ENCODE data around the gene NRXN2. TPM values are rescaled to one million over a fixed set of nuclear protein-coding genes. Genes with fewer than 3 reads are reported as not detected.

The NRXN2 gene
- total and polyA plus RNA-seq, 2 of the 13 experiments (the other 11 are each of a cell fraction or from before 2014, with no cell fraction given): not detected

GRCh38 chr11:64566042-64566914 is 156.7 kb downstream of the NRXN2 start (continued):
- TF ChIP-seq HNF4A (CRISPR knock-in tag; IDR thresholded peaks at IDR 0.05): 0 out of 2 replicates have a peak, but pooled peaks have one; percentile 15
- 0 out of 2 replicates have a peak, but pooled peaks have one; percentile 33 for TF ChIP-seq MIER3 (CRISPR knock-in tag; IDR thresholded peaks at IDR 0.05; ENCODE audit: borderline replicate concordance)
- peak; percentile 84 for TF ChIP-seq BCL6 (CRISPR knock-in tag; IDR thresholded peaks at IDR 0.05)
- TF ChIP-seq TBL1XR1 (IDR thresholded peaks at IDR 0.05; ENCODE audit: borderline replicate concordance, low read length, partially characterized antibody): peak; percentile 37
- peak; percentile 93 for TF ChIP-seq ATF3 (CRISPR knock-in tag; IDR thresholded peaks at IDR 0.05)
- peak; percentile 67; the same call in 1 of the 2 replicates for TF ChIP-seq ARNT2 (CRISPR knock-in tag; IDR thresholded peaks at IDR 0.05; ENCODE audit: low read depth)
- TF ChIP-seq NCOR1 (IDR thresholded peaks at IDR 0.05; ENCODE audit: borderline replicate concordance, low read length): peak; percentile 86; the same call in 1 of the 2 replicates
- peak; percentile 85 for TF ChIP-seq ATF1 (CRISPR knock-in tag; IDR thresholded peaks at IDR 0.05)
- TF ChIP-seq ZNF292 (CRISPR knock-in tag; IDR thresholded peaks at IDR 0.05; ENCODE audit: borderline replicate concordance, low read depth): no peak
- peak; percentile 81; the same call in 1 of the 2 replicates for TF ChIP-seq ATF7 (IDR thresholded peaks at IDR 0.05)
- TF ChIP-seq ATF7 (CRISPR knock-in tag; IDR thresholded peaks at IDR 0.05): no peak
- TF ChIP-seq ZBTB3 (CRISPR knock-in tag; IDR thresholded peaks at IDR 0.05; ENCODE audit: borderline replicate concordance, low read depth): no peak
- TF ChIP-seq KAT2B (IDR thresholded peaks at IDR 0.05; ENCODE audit: borderline replicate concordance, low read depth, low read length): no peak
- no peak for TF ChIP-seq ZNF790 (CRISPR knock-in tag; IDR thresholded peaks at IDR 0.05; ENCODE audit: borderline replicate concordance)
- no peak for TF ChIP-seq MXD1 (CRISPR knock-in tag; IDR thresholded peaks at IDR 0.05)
- no peak for TF ChIP-seq KLF9 (CRISPR knock-in tag; IDR thresholded peaks at IDR 0.05; ENCODE audit: low read depth)
- 0 out of 2 replicates have a peak, but pooled peaks have one; percentile 45 for TF ChIP-seq ZSCAN9 (CRISPR knock-in tag; IDR thresholded peaks at IDR 0.05; ENCODE audit: borderline replicate concordance)
- TF ChIP-seq GZF1 (CRISPR knock-in tag; IDR thresholded peaks at IDR 0.05): no peak
- peak; percentile 35; the same call in 1 of the 2 replicates for TF ChIP-seq ZNF281 (CRISPR knock-in tag; IDR thresholded peaks at IDR 0.05; ENCODE audit: borderline replicate concordance)
- no peak for TF ChIP-seq STAG1 (CRISPR knock-in tag; IDR thresholded peaks at IDR 0.05)
- TF ChIP-seq NFE2L2 (IDR thresholded peaks at IDR 0.05; ENCODE audit: low read length): no peak
- TF ChIP-seq ZBTB42 (CRISPR knock-in tag; IDR thresholded peaks at IDR 0.05): no peak
- no peak for TF ChIP-seq TSC22D2 (CRISPR knock-in tag; IDR thresholded peaks at IDR 0.05; ENCODE audit: borderline replicate concordance)
- TF ChIP-seq ZGPAT (CRISPR knock-in tag; IDR thresholded peaks at IDR 0.05): peak; percentile 56; the same call in 1 of the 2 replicates
- TF ChIP-seq RFX3 (CRISPR knock-in tag; IDR thresholded peaks at IDR 0.05): no peak
- TF ChIP-seq FOXC1 (CRISPR knock-in tag; IDR thresholded peaks at IDR 0.05; ENCODE audit: borderline replicate concordance): no peak
